ENCODE data around the gene SYCP2.

- TF ChIP-seq CTCF (IDR thresholded peaks at IDR 0.05) (no peak), POLR2A (IDR thresholded peaks at IDR 0.05) (no peak), POLR2AphosphoS5 (IDR thresholded peaks at IDR 0.05) (no peak)
Measured at GRCh38 chr20:59871096-59871495, 62.3 kb downstream of the SYCP2 start.
